Mesendoderm (in vitro differentiated cells): ENCODE results near the gene RHCG.

Experiments used
- DNase-seq: peaks from one replicate; pipeline ENCODE4 v3.0.0; 2013
- H2AK5ac ChIP-seq: 2 replicates; pipeline ENCODE4 v1.6.1; 2013; ENCODE audit warnings: low read length, inconsistent platforms
- H2BK120ac ChIP-seq: 2 replicates; pipeline ENCODE4 v1.6.1; 2013; ENCODE audit warnings: low read depth, mild to moderate bottlenecking, low read length, moderate library complexity, mixed read lengths
- H2BK15ac ChIP-seq: replicated peaks from 2 replicates; pipeline ENCODE4 v1.6.1; 2013; ENCODE audit warnings: low read depth, mild to moderate bottlenecking, moderate library complexity
- H2BK5ac ChIP-seq: 2 replicates; pipeline ENCODE4 v1.6.1; 2013; ENCODE audit warnings: low read length, inconsistent platforms
- H3K18ac ChIP-seq: 2 replicates; pipeline ENCODE4 v1.6.1; 2013; ENCODE audit warnings: mild to moderate bottlenecking, low read length, mixed read lengths
- H3K23ac ChIP-seq: one replicate; pipeline ENCODE4 v1.6.1; 2013; ENCODE audit warnings: low read length
- H3K27ac ChIP-seq: 2 replicates; pipeline ENCODE4 v1.5.1; 2013; ENCODE audit warnings: low read depth, mild to moderate bottlenecking, inconsistent platforms, low read length, moderate library complexity
- H3K27me3 ChIP-seq: 2 replicates; pipeline ENCODE4 v1.6.1; 2013; ENCODE audit warnings: low read length, control low read depth, mild to moderate bottlenecking, inconsistent platforms; ENCODE audit not compliant: insufficient read depth, poor library complexity
- H3K36me3 ChIP-seq: 2 replicates; pipeline ENCODE4 v1.6.1; 2013; ENCODE audit warnings: low read length, inconsistent platforms; ENCODE audit not compliant: control insufficient read depth, insufficient read depth
- H3K4ac ChIP-seq: one replicate; pipeline ENCODE4 v1.6.1; 2013; ENCODE audit warnings: low read depth, mild to moderate bottlenecking, low read length, moderate library complexity
- H3K4me1 ChIP-seq: 2 replicates; pipeline ENCODE4 v1.6.1; 2013; ENCODE audit warnings: low read depth, low read length, inconsistent platforms; ENCODE audit not compliant: control insufficient read depth
- H3K4me2 ChIP-seq: 2 replicates; pipeline ENCODE4 v1.6.1; 2013; ENCODE audit warnings: low read length
- H3K4me3 ChIP-seq: 2 replicates; pipeline ENCODE4 v1.5.1; 2013; ENCODE audit warnings: mild to moderate bottlenecking, low read length
- H3K56ac ChIP-seq: one replicate; pipeline ENCODE4 v1.6.1; 2013; ENCODE audit warnings: low read length
- H3K79me1 ChIP-seq: 2 replicates; pipeline ENCODE4 v1.6.1; 2013; ENCODE audit warnings: low read length, inconsistent platforms
- H3K79me2 ChIP-seq: 2 replicates; pipeline ENCODE4 v1.6.1; 2013; ENCODE audit warnings: mild to moderate bottlenecking, low read length; ENCODE audit not compliant: control insufficient read depth, insufficient read depth
- H3K9ac ChIP-seq: 2 replicates; pipeline ENCODE4 v1.6.1; 2013; ENCODE audit warnings: low read length, inconsistent platforms
- H4K5ac ChIP-seq: one replicate; pipeline ENCODE4 v1.6.1; 2013; ENCODE audit warnings: low read length
- H4K8ac ChIP-seq: one replicate; pipeline ENCODE4 v1.6.1; 2013; ENCODE audit warnings: low read depth, mild to moderate bottlenecking, control low read depth, low read length, moderate library complexity
- WGBS: extraction: QIAGEN DNeasy Blood & Tissue Kit; methylation state at CpG from one replicate; pipeline ENCODE4 v1.1.7; 2013; ENCODE audit warnings: low lambda C conversion rate, missing lambda C conversion rate; ENCODE audit not compliant: insufficient coverage; ENCODE audit errors: extremely low coverage; 5-methylcytosine and 5-hydroxymethylcytosine counted together

The RHCG gene

DNA sequence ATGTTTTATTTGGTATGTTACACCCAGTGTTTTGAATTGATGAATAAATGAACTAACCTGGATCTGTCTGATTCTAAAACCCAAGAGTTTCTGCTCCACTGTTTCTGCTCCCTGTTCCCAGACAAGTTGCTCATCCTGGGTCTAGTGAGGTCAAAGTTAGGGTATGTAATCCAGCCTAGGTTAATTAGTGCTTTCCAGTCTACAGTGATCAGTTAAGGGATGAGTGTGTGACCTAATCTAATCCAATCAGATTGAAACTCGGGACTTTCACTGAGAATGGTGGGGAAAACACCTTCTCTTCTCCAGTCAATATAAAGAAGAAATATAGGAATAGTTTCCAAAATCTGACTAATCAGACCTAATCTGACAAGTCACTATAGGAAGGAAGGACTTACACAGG is 27.8 kb upstream of the RHCG start:
- no peak overlapping the region for H3K18ac ChIP-seq
- no peaks in the 10 kb centered on the region for H3K27me3 ChIP-seq
- H3K4me2 ChIP-seq, result no peak overlapping the region
- H3K79me1 ChIP-seq, result no peaks in the 10 kb centered on the region
- no peak overlapping the region for H3K27ac ChIP-seq
- no CpG with 5 or more reads among the region's 1 CpG for WGBS
- H3K9ac ChIP-seq, result no peak overlapping the region
- no peak overlapping the region for H3K4ac ChIP-seq
- H3K56ac ChIP-seq, result no peak overlapping the region
- no peaks in the 10 kb centered on the region for H3K4me1 ChIP-seq
- no peak overlapping the region for H2AK5ac ChIP-seq
- H3K36me3 ChIP-seq, result no peaks in the 10 kb centered on the region
- no peak overlapping the region for H2BK15ac ChIP-seq
- no peak for DNase-seq
- H3K23ac ChIP-seq, result no peak overlapping the region
- no peak overlapping the region for H4K8ac ChIP-seq
- no peaks in the 10 kb centered on the region for H3K79me2 ChIP-seq
- H2BK5ac ChIP-seq, result no peak overlapping the region
- no peak overlapping the region for H4K5ac ChIP-seq
- no peak overlapping the region for H2BK120ac ChIP-seq
- H3K4me3 ChIP-seq, result no peak overlapping the region

DNA sequence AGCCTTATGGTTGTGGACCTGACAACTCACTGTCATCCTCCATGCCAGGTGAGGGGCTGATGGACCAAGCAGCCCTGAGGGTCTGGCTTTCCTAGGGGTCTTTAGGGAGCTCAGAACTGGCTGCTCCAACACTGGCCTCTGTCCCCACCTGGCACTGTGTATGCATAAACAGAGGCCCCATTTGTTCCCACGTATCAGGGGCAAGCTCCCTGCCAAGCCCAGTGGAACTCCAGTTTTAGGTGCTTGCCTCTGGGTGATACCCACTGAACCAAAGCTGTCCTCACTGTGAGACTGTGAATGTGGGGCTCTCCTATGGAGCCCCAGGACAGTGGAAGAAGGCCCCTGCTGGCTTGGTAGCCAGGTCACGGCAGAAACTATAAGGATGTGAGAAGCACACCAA is 26.7 kb upstream of the RHCG start:
- Histone ChIP-seq H3K9ac (no peak overlapping the region), H3K4ac (no peak overlapping the region), H4K8ac (no peak overlapping the region), H3K23ac (no peak overlapping the region), H2AK5ac (no peak overlapping the region), H2BK120ac (no peak overlapping the region), H2BK5ac (no peak overlapping the region), H3K36me3 (no peaks in the 10 kb centered on the region), H3K27ac (peak overlapping the region; percentile 16), H3K79me1 (no peaks in the 10 kb centered on the region), H3K18ac (no peak overlapping the region), H3K4me2 (no peak overlapping the region), H3K4me3 (no peak overlapping the region), H3K27me3 (no peaks in the 10 kb centered on the region), H4K5ac (no peak overlapping the region), H3K56ac (no peak overlapping the region), H2BK15ac (no peak overlapping the region), H3K4me1 (no peaks in the 10 kb centered on the region), H3K79me2 (no peaks in the 10 kb centered on the region)
- WGBS, result no CpG with 5 or more reads among the region's 2 CpGs
- DNase-seq, result no peak

DNA sequence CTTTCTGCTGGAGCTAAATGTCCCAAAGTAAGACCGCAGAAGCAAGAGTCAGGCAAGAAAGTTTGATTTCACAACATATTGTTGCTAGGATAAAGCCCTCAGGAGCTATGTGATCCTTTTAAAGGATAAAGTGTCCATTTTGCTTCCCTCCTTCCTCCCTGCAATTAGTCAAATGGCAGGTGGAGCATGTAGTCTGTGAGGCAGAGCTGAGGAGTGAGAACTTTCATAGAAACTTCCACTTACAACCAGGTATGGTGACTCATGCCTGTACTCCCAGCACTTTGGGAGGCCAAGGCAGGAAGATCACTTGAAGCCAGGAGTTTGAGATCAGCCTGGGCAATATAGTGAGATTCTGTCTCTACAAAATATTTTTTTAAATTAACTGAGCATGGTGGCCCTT is 25.2 kb upstream of the RHCG start:
- Histone ChIP-seq H2BK15ac (no peak overlapping the region), H3K27me3 (no peaks in the 10 kb centered on the region), H3K56ac (no peak overlapping the region), H2BK120ac (no peak overlapping the region), H3K4me3 (no peak overlapping the region), H3K9ac (no peak overlapping the region), H3K18ac (no peak overlapping the region), H2AK5ac (no peak overlapping the region), H3K36me3 (no peaks in the 10 kb centered on the region), H3K27ac (no peak overlapping the region), H3K4ac (no peak overlapping the region), H3K4me1 (no peaks in the 10 kb centered on the region), H3K23ac (no peak overlapping the region), H4K5ac (no peak overlapping the region), H3K4me2 (no peak overlapping the region), H3K79me1 (no peaks in the 10 kb centered on the region), H3K79me2 (no peaks in the 10 kb centered on the region), H2BK5ac (no peak overlapping the region), H4K8ac (no peak overlapping the region)
- no peak for DNase-seq
- no CpG with 5 or more reads among the region's 1 CpG for WGBS

DNA sequence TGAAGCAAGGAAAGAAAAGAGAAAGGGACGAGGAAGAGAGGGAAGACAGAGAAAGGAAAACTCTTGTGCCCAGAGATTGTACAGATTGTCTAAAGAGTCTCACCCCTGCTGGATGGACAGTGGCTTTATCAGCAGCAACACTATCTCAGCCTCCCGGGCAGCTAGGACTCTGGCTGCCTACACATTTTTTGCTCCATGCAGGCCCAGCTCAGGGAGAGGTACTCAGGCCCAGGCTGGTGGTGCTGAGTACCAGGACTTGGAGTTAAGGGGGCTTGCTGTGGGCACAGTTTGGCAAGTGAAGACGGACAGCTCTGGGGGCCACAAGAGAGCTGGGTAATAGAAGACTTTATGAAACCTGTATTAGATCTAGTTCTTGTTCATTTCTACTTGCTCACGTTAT is 19.1 kb upstream of the RHCG start:
- no peaks in the 10 kb centered on the region for H3K36me3 ChIP-seq
- H4K8ac ChIP-seq, result no peak overlapping the region
- H4K5ac ChIP-seq, result no peak overlapping the region
- no peak overlapping the region for H2BK15ac ChIP-seq
- H2BK120ac ChIP-seq, result no peak overlapping the region
- no peak overlapping the region for H3K56ac ChIP-seq
- no peak overlapping the region for H2BK5ac ChIP-seq
- no peaks in the 10 kb centered on the region for H3K4me1 ChIP-seq
- DNase-seq, result no peak
- H3K79me2 ChIP-seq, result no peaks in the 10 kb centered on the region
- no peak overlapping the region for H3K27ac ChIP-seq
- H3K27me3 ChIP-seq, result no peaks in the 10 kb centered on the region
- no peak overlapping the region for H3K4me2 ChIP-seq
- no peak overlapping the region for H3K18ac ChIP-seq
- H3K9ac ChIP-seq, result no peak overlapping the region
- H3K4me3 ChIP-seq, result no peak overlapping the region
- H3K4ac ChIP-seq, result no peak overlapping the region
- no peak overlapping the region for H3K23ac ChIP-seq
- no peaks in the 10 kb centered on the region for H3K79me1 ChIP-seq
- H2AK5ac ChIP-seq, result no peak overlapping the region
- no CpG with 5 or more reads among the region's 4 CpGs for WGBS

DNA sequence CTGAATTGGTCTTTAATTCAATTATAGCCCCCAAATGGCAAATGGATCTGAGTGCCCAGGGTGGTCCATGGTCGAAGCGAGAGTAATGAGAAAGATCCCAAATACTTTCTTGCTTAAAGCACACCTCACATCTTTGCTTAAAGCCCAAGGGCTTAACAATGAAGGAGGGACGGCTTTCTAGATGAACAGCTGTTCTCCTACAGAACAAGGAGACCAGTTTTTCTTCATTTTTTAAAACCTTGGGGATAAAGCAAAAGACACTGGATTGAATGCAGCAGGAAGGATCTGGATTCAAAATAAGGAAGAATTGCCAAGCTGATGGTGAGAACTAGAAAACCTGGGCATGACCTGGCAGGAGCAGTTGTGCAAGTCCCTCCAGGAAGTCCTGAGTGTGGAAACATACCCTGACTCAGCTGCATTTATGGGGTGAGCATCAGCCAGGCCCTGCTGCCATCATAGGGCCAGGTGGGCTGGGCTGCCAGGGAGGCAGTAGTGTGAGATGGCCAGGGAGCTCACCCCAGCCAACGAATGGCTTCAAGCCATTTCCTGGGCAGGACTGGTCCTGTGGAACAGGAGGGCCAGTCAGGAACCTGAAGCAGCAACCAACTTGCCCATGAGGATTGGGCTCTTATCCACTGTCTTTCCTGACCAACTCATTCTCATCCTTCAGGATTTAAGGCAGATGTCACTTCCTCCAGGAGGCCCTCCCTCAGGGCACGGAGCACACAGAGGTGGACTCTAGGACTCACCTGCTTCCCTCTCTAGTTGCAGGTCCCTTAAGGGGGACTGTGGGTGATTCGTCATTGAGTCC is 18.4 kb upstream of the RHCG start:
- Histone ChIP-seq H2AK5ac (no peak overlapping the region), H3K4ac (no peak overlapping the region), H3K36me3 (no peaks in the 10 kb centered on the region), H3K23ac (no peak overlapping the region), H4K8ac (no peak overlapping the region), H3K79me2 (no peaks in the 10 kb centered on the region), H3K9ac (no peak overlapping the region), H4K5ac (no peak overlapping the region), H3K27me3 (no peaks in the 10 kb centered on the region), H2BK120ac (no peak overlapping the region), H3K4me2 (no peak overlapping the region), H3K27ac (no peak overlapping the region), H2BK5ac (no peak overlapping the region), H3K4me3 (no peak overlapping the region), H3K79me1 (no peaks in the 10 kb centered on the region), H3K4me1 (no peaks in the 10 kb centered on the region), H3K56ac (no peak overlapping the region), H2BK15ac (no peak overlapping the region), H3K18ac (no peak overlapping the region)
- no CpG with 5 or more reads among the region's 6 CpGs for WGBS
- no peak for DNase-seq

DNA sequence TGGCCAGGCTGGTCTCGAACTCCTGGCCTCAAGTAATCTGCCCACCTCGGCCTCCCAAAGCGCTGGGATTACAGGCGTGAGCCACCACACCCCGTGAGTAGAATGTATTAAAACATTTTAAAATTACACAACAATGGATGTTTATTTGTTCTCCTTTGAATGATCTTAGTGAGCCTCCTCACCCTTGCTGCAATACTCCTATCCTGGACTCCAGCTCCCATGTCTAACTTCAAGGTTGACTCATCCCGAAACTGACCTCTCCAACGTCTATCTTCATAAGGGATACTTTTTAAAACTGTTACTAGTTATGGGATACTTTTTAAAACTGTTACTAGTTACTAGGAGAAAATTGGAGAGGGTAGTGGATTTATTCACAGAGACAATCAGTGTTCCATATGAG is 17.8 kb upstream of the RHCG start:
- H3K27ac ChIP-seq, result no peak overlapping the region
- H3K23ac ChIP-seq, result no peak overlapping the region
- H3K36me3 ChIP-seq, result no peaks in the 10 kb centered on the region
- no peak overlapping the region for H3K4me3 ChIP-seq
- H3K4ac ChIP-seq, result no peak overlapping the region
- H4K8ac ChIP-seq, result no peak overlapping the region
- H3K79me2 ChIP-seq, result no peaks in the 10 kb centered on the region
- no peak overlapping the region for H3K18ac ChIP-seq
- DNase-seq, result no peak
- no peak overlapping the region for H3K4me2 ChIP-seq
- H4K5ac ChIP-seq, result no peak overlapping the region
- H2BK5ac ChIP-seq, result no peak overlapping the region
- H2BK120ac ChIP-seq, result no peak overlapping the region
- H3K27me3 ChIP-seq, result no peaks in the 10 kb centered on the region
- H2BK15ac ChIP-seq, result no peak overlapping the region
- no peaks in the 10 kb centered on the region for H3K4me1 ChIP-seq
- H3K79me1 ChIP-seq, result no peaks in the 10 kb centered on the region
- no CpG with 5 or more reads among the region's 7 CpGs for WGBS
- H3K9ac ChIP-seq, result no peak overlapping the region
- no peak overlapping the region for H3K56ac ChIP-seq
- H2AK5ac ChIP-seq, result no peak overlapping the region
